Adrenal gland (tissue), 5 donors: Measurements from ENCODE around the gene SMAD3.

Source experiments
- CTCF ChIP-seq, 6 experiments: fragments of 450-650 bp in 4 of 6; fragments of 200-600 bp in 2 of 6; sonication (generic) in 1 of 6; IDR thresholded peaks; 1 replicate in 5 of 6; 2 replicates in 1 of 6; pipeline versions ENCODE4 v1.5.1 to v1.8.0; 2016 to 2021; ENCODE audit warnings: antibody characterized with exemption in 6 of 6, mild to moderate bottlenecking in 2 of 6, moderate library complexity in 1 of 6
- POLR2A ChIP-seq, 2 donors: fragments of 450-650 bp; IDR thresholded peaks; one replicate each; pipeline ENCODE4 v1.6.1; 2017; ENCODE audit warnings: antibody characterized with exemption in 2 of 2, mild to moderate bottlenecking in 2 of 2, moderate library complexity in 1 of 2
- donor health status: DM: no; HTN: no; CAD: no.

- TF ChIP-seq CTCF (IDR thresholded peaks at IDR 0.05) (no peak), POLR2A (IDR thresholded peaks at IDR 0.05) (no peak)
Measured at GRCh38 chr15:67210555-67211168, 145.3 kb downstream of the SMAD3 start.
